GM12878 (cell line): ENCODE data around the gene CDX1. TPM values are rescaled to one million over a fixed set of nuclear protein-coding genes. Genes with fewer than 3 reads are reported as not detected.

Experiments
- ATAC-seq: fragments of 200-7000 bp; cut with Tn5 transposase; 3 replicates; pipeline ENCODE4 v1.9.1; 2020; ENCODE audit warnings: mild to moderate bottlenecking, moderate library complexity
- BruUV-seq: library from RNA; stranded (reverse); fragments of 400-500 nt; replicated peaks from 2 replicates; lab custom pipeline; 2021; lab: Mats Ljungman, UMichigan
- CTCF ChIA-PET: fragments of 300-600 bp; sonication (Branson Sonifier 250); formaldehyde crosslinking; extraction: SDS; loops from one replicate; lab custom pipeline; 2021; ENCODE audit warnings: inconsistent platforms; lab: Yijun Ruan, JAX
- POLR2A ChIA-PET: fragments of 350-600 bp; formaldehyde crosslinking; extraction: SDS; loops from one replicate; lab custom pipeline; 2021; ENCODE audit warnings: inconsistent platforms; lab: Charles Lee
- RAD21 ChIA-PET: fragments of 300-600 bp; sonication (Branson Sonifier 250); formaldehyde crosslinking; loops from one replicate; lab custom pipeline; 2023; ENCODE audit warnings: antibody characterized with exemption; ENCODE audit not compliant: unreplicated experiment; lab: Charles Lee
- SMC1A ChIA-PET: fragments of 300-600 bp; sonication (Branson Sonifier 250); formaldehyde crosslinking; loops from one replicate; lab custom pipeline; 2023; ENCODE audit not compliant: unreplicated experiment, uncharacterized antibody; lab: Charles Lee
- DNase-seq: peaks from one replicate; pipeline ENCODE4 v3.0.0-alpha.2; 2011; ENCODE audit warnings: low read depth, low spot score
- FAIRE-seq: peaks from 3 replicates; lab custom pipeline; 2011; peaks lifted over from hg19 to GRCh38; lab: Jason Lieb, UNC
- H2AFZ ChIP-seq: 2 replicates; pipeline ENCODE4 v1.6.0; 2011; ENCODE audit warnings: low read depth, low read length, control low read depth; ENCODE audit not compliant: control insufficient read depth
- H3K27ac ChIP-seq: 2 replicates; pipeline ENCODE4 v1.5.1; 2011; ENCODE audit warnings: control low read depth; ENCODE audit not compliant: control insufficient read depth, insufficient read depth
- H3K27me3 ChIP-seq, 2 experiments: replicated peaks in 1 of 2; 2 replicates each; pipeline versions ENCODE4 v1.6.0 to v1.6.1; 2011; ENCODE audit warnings: low read length in 1 of 2; ENCODE audit not compliant: control insufficient read depth in 2 of 2, insufficient read depth in 2 of 2
- H3K36me3 ChIP-seq, 2 experiments: 2 replicates each; pipeline ENCODE4 v1.5.1; 2011; ENCODE audit warnings: low read length in 1 of 2; ENCODE audit not compliant: control insufficient read depth in 2 of 2, insufficient read depth in 2 of 2
- H3K4me1 ChIP-seq: 2 replicates; pipeline ENCODE4 v1.6.1; 2011; ENCODE audit warnings: mild to moderate bottlenecking, low read length, moderate library complexity, mixed read lengths; ENCODE audit not compliant: control insufficient read depth, insufficient read depth
- H3K4me2 ChIP-seq: 2 replicates; pipeline ENCODE4 v1.6.0; 2011; ENCODE audit warnings: control low read depth; ENCODE audit not compliant: control insufficient read depth, insufficient read depth
- H3K4me3 ChIP-seq: fragments of 200-600 bp; sonication (generic); 2 replicates; pipeline ENCODE4 v1.5.1; 2016
- H3K79me2 ChIP-seq: 2 replicates; pipeline ENCODE4 v1.6.0; 2011; ENCODE audit warnings: low read length; ENCODE audit not compliant: control insufficient read depth, insufficient read depth
- H3K9ac ChIP-seq: 2 replicates; pipeline ENCODE4 v1.8.0; 2011; ENCODE audit warnings: low read length, control low read depth, mixed read lengths; ENCODE audit not compliant: control insufficient read depth, insufficient read depth
- H3K9me3 ChIP-seq: replicated peaks from 3 replicates; pipeline ENCODE4 v1.5.1; 2011; ENCODE audit warnings: mild to moderate bottlenecking, low read length; ENCODE audit not compliant: control insufficient read depth, insufficient read depth
- H4K20me1 ChIP-seq: 2 replicates; pipeline ENCODE4 v1.6.0; 2011; ENCODE audit not compliant: control insufficient read depth, insufficient read depth
- KLF5 ChIP-seq: fragments of 450-650 bp; IDR thresholded peaks from 2 replicates; pipeline ENCODE4 v1.6.1; 2014; ENCODE audit warnings: mild to moderate bottlenecking; ENCODE audit not compliant: partially characterized antibody
- MEF2A ChIP-seq: IDR thresholded peaks from 2 replicates; pipeline ENCODE4 v1.6.1; 2011; ENCODE audit warnings: low read depth, mild to moderate bottlenecking, low read length, moderate library complexity; ENCODE audit not compliant: insufficient read depth
- MTA2 ChIP-seq: fragments of 450-650 bp; IDR thresholded peaks from 2 replicates; pipeline ENCODE4 v1.6.1; 2016; ENCODE audit warnings: low read depth, mild to moderate bottlenecking, moderate library complexity
- NBN ChIP-seq: fragments of 450-650 bp; IDR thresholded peaks from 2 replicates; pipeline ENCODE4 v1.6.1; 2016
- SMAD5 ChIP-seq: IDR thresholded peaks from 2 replicates; pipeline ENCODE4 v1.6.1; 2016; ENCODE audit warnings: antibody characterized with exemption, low read depth
- SP1 ChIP-seq: IDR thresholded peaks from one replicate; pipeline ENCODE4 v1.6.1; 2011; ENCODE audit warnings: low read depth, low read length
- SREBF2 ChIP-seq: IDR thresholded peaks from 2 replicates; pipeline ENCODE4 v1.6.1; 2012; ENCODE audit warnings: mild to moderate bottlenecking, low read length
- YY1 ChIP-seq: IDR thresholded peaks from 2 replicates; pipeline ENCODE4 v1.6.1; 2011; ENCODE audit warnings: low read depth, mild to moderate bottlenecking, low read length
- ZBTB40 ChIP-seq: fragments of 450-650 bp; IDR thresholded peaks from 2 replicates; pipeline ENCODE4 v1.6.1; 2016; ENCODE audit warnings: mild to moderate bottlenecking, moderate library complexity, borderline replicate concordance
- ZNF24 ChIP-seq: fragments of 450-650 bp; IDR thresholded peaks from 2 replicates; pipeline ENCODE4 v1.6.1; 2017; ENCODE audit warnings: antibody characterized with exemption, mild to moderate bottlenecking
- WGBS: methylation state at CpG from one replicate; pipeline ENCODE4 v1.1.6; 2016; ENCODE audit warnings: low lambda C conversion rate; ENCODE audit not compliant: insufficient replicate concordance, insufficient coverage; ENCODE audit errors: missing lambda C conversion rate; 5-methylcytosine and 5-hydroxymethylcytosine counted together
- in situ Hi-C: fragments of 300-500 bp; cut with MboI; formaldehyde crosslinking; loops from 9 replicates; pipeline ENCODE4 v1.14.3; 2018; ENCODE audit warnings: mixed read lengths
- intact Hi-C: fragments of 100-400 bp; cut with micrococcal nuclease; formaldehyde crosslinking; loops from one replicate; pipeline ENCODE4 v1.14.2; 2022; ENCODE audit not compliant: unreplicated experiment
- polyA plus RNA-seq, 11 experiments: library from polyadenylated mRNA; depleted of rRNA in 4 of 11; unstranded in 6 of 11; stranded (reverse) in 5 of 11; fragments of >200 nt; fragmentation: Nextera tagmentation in 4 of 11; fragmentation: Illumina TruSeq in 1 of 11; extraction: Ambion mirVana in 4 of 11; extraction: Trizol in 1 of 11; gene quantifications; 1 replicate in 1 of 11; 2 replicates in 10 of 11; pipeline versions ENCODE4 v1.2.1 to v1.2.3, GENCODE V29; 2011 to 2016; ENCODE audit warnings: inconsistent platforms in 2 of 11, missing spikeins in 2 of 11, low read depth in 1 of 11
- total RNA-seq, 4 experiments: library from RNA; depleted of rRNA in 3 of 4; stranded (reverse); fragments of >200 nt in 3 of 4; fragmentation: Illumina TruSeq in 1 of 4; extraction: Trizol in 1 of 4; gene quantifications; 2 replicates each; pipeline versions ENCODE4 v1.2.1 to v1.2.3, GENCODE V29; 2013 to 2021
- TF ChIP-seq, protein P1 (sequence below): fragments of 450-650 bp; IDR thresholded peaks from 2 replicates; pipeline ENCODE4 v1.6.1; 2017; ENCODE audit warnings: mild to moderate bottlenecking, moderate library complexity
- TF ChIP-seq, protein P2 (sequence below): IDR thresholded peaks from 2 replicates; pipeline ENCODE4 v1.6.1; 2012; ENCODE audit warnings: low read depth, low read length, improper control_type of control experiment
- TF ChIP-seq, protein P3 (sequence below): IDR thresholded peaks from 2 replicates; pipeline ENCODE4 v1.6.1; 2011; ENCODE audit warnings: borderline replicate concordance, low read depth, mild to moderate bottlenecking, moderate library complexity, low read length; ENCODE audit not compliant: insufficient read depth, poor library complexity, severe bottlenecking

Gene CDX1
- total and polyA plus RNA-seq, 10 of the 15 experiments (the other 5 are each of a cell fraction or from before 2014, with no cell fraction given), result not detected

- TF ChIP-seq SREBF2 (no peak), SP1 (no peak), YY1 (no peak), SMAD5 (no peak), ZNF24 (no peak), MTA2 (no peak), NBN (no peak), ZBTB40 (no peak), KLF5 (no peak), MEF2A (no peak)
- TF ChIP-seq, protein P1, sequence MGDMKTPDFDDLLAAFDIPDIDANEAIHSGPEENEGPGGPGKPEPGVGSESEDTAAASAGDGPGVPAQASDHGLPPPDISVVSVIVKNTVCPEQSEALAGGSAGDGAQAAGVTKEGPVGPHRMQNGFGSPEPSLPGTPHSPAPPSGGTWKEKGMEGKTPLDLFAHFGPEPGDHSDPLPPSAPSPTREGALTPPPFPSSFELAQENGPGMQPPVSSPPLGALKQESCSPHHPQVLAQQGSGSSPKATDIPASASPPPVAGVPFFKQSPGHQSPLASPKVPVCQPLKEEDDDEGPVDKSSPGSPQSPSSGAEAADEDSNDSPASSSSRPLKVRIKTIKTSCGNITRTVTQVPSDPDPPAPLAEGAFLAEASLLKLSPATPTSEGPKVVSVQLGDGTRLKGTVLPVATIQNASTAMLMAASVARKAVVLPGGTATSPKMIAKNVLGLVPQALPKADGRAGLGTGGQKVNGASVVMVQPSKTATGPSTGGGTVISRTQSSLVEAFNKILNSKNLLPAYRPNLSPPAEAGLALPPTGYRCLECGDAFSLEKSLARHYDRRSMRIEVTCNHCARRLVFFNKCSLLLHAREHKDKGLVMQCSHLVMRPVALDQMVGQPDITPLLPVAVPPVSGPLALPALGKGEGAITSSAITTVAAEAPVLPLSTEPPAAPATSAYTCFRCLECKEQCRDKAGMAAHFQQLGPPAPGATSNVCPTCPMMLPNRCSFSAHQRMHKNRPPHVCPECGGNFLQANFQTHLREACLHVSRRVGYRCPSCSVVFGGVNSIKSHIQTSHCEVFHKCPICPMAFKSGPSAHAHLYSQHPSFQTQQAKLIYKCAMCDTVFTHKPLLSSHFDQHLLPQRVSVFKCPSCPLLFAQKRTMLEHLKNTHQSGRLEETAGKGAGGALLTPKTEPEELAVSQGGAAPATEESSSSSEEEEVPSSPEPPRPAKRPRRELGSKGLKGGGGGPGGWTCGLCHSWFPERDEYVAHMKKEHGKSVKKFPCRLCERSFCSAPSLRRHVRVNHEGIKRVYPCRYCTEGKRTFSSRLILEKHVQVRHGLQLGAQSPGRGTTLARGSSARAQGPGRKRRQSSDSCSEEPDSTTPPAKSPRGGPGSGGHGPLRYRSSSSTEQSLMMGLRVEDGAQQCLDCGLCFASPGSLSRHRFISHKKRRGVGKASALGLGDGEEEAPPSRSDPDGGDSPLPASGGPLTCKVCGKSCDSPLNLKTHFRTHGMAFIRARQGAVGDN, result no peak
- TF ChIP-seq, protein P2, sequence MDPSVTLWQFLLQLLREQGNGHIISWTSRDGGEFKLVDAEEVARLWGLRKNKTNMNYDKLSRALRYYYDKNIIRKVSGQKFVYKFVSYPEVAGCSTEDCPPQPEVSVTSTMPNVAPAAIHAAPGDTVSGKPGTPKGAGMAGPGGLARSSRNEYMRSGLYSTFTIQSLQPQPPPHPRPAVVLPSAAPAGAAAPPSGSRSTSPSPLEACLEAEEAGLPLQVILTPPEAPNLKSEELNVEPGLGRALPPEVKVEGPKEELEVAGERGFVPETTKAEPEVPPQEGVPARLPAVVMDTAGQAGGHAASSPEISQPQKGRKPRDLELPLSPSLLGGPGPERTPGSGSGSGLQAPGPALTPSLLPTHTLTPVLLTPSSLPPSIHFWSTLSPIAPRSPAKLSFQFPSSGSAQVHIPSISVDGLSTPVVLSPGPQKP, result no peak
- TF ChIP-seq, protein P3, sequence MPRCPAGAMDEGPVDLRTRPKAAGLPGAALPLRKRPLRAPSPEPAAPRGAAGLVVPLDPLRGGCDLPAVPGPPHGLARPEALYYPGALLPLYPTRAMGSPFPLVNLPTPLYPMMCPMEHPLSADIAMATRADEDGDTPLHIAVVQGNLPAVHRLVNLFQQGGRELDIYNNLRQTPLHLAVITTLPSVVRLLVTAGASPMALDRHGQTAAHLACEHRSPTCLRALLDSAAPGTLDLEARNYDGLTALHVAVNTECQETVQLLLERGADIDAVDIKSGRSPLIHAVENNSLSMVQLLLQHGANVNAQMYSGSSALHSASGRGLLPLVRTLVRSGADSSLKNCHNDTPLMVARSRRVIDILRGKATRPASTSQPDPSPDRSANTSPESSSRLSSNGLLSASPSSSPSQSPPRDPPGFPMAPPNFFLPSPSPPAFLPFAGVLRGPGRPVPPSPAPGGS, result no peak
- no peak for FAIRE-seq
- no peaks in the 10 kb centered on the region for H3K27me3 ChIP-seq
- DNase-seq, result no peak
- H3K9ac ChIP-seq, result no peak overlapping the region
- ChIA-PET CTCF (no interaction called here), POLR2A (no interaction called here), RAD21 (no interaction called here), SMC1A (no interaction called here)
- H4K20me1 ChIP-seq, result no peaks in the 10 kb centered on the region
- WGBS, result 73% methylated on average over 3 of the region's 3 CpGs
- H3K79me2 ChIP-seq, result no peaks in the 10 kb centered on the region
- no peaks in the 10 kb centered on the region for H3K4me1 ChIP-seq
- H2AFZ ChIP-seq, result no peak overlapping the region
- no peak overlapping the region for H3K4me2 ChIP-seq
- no peak for ATAC-seq
- BruUV-seq, result no TSS peak
- H3K27ac ChIP-seq, result no peak overlapping the region
- in situ Hi-C loops (no loop called here), intact Hi-C loops (no loop called here)
- H3K9me3 ChIP-seq, result no peaks in the 10 kb centered on the region
- H3K36me3 ChIP-seq, result no peaks in the 10 kb centered on the region
- H3K4me3 ChIP-seq, result no peak overlapping the region
Measured at GRCh38 chr5:150120062-150120441, 46.5 kb upstream of the CDX1 start.
